Measurements from ENCODE around the gene AWAT1. TPM values are rescaled to one million over a fixed set of nuclear protein-coding genes. Genes with fewer than 3 reads are reported as not detected.

The AWAT1 gene
- total RNA-seq, 2 experiments from 2014 or later: not detected

DNA sequence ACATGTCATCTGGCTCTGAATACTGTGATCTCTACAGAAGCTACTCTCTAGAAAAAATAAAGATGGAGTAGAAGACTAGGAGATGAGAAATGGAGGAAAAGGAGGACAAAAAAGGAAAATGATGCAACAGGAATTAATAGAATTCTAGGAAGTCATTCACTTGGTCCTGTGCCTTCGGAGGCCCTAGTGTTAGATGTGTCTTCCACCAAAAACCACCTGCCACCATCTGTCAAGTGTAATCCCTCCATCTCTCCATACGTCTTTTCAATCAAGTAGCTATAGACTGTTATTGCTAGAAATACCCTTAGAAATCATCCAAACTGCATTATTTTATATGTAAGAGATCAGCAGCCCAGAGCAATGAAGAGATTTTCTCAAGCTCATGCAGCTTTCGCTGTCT lies 44.6 kb downstream of the AWAT1 start:
- ATAC-seq (no peak), DNase-seq (no peak)
- ChIA-PET POLR2A (no interaction called here), CTCF (no interaction called here)
- Mint-ChIP-seq H3K4me3 (no peak overlapping the region), H3K36me3 (ENCODE audit: low read depth) (peaks cover 11% of the 10 kb centered on the region), H3K27ac (no peak overlapping the region), H3K27me3 (no peaks in the 10 kb centered on the region), H3K4me1 (ENCODE audit: low read depth) (no peaks in the 10 kb centered on the region), H3K9me3 (no peaks in the 10 kb centered on the region)
- no peak for TF ChIP-seq CTCF (IDR thresholded peaks at IDR 0.05)
- intact Hi-C loops (cut with micrococcal nuclease): no loop called here

- no peaks in the 10 kb centered on the region for H3K9me3 Mint-ChIP-seq
- intact Hi-C loops (cut with micrococcal nuclease): no loop called here
- no peak overlapping the region for H3K4me3 Mint-ChIP-seq
- no peak overlapping the region for H3K27ac Mint-ChIP-seq
- ATAC-seq (no peak), DNase-seq (no peak)
- H3K36me3 Mint-ChIP-seq (ENCODE audit: low read depth): peaks cover 14% of the 10 kb centered on the region
- no peaks in the 10 kb centered on the region for H3K4me1 Mint-ChIP-seq (ENCODE audit: low read depth)
- ChIA-PET CTCF (no interaction called here), POLR2A (no interaction called here)
- no peak for TF ChIP-seq CTCF (IDR thresholded peaks at IDR 0.05)
- H3K27me3 Mint-ChIP-seq: no peaks in the 10 kb centered on the region
Measured at GRCh38 chrX:70280573-70280972, 46.1 kb downstream of the AWAT1 start.

- Mint-ChIP-seq H3K36me3 (ENCODE audit: low read depth) (peaks cover 17% of the 10 kb centered on the region), H3K27me3 (no peaks in the 10 kb centered on the region), H3K9me3 (no peaks in the 10 kb centered on the region), H3K27ac (no peak within 1 kb of the TSS), H3K4me3 (no peak within 1 kb of the TSS), H3K4me1 (ENCODE audit: low read depth) (no peaks in the 10 kb centered on the region)
- intact Hi-C loops (cut with micrococcal nuclease): no loop called here
- ATAC-seq (no peak), DNase-seq (no peak)
- TF ChIP-seq CTCF (IDR thresholded peaks at IDR 0.05): no peak
- POLR2A ChIA-PET: no interaction called here
- CTCF ChIA-PET: no interaction called here
Measured at GRCh38 chrX:70281951-70282350, 47.5 kb downstream of the AWAT1 start, which contains the start of gene RAB41. RAB41 (plus strand) TSS chrX:70282172; CDS start chrX:70282218, 46 bp downstream.

DNA sequence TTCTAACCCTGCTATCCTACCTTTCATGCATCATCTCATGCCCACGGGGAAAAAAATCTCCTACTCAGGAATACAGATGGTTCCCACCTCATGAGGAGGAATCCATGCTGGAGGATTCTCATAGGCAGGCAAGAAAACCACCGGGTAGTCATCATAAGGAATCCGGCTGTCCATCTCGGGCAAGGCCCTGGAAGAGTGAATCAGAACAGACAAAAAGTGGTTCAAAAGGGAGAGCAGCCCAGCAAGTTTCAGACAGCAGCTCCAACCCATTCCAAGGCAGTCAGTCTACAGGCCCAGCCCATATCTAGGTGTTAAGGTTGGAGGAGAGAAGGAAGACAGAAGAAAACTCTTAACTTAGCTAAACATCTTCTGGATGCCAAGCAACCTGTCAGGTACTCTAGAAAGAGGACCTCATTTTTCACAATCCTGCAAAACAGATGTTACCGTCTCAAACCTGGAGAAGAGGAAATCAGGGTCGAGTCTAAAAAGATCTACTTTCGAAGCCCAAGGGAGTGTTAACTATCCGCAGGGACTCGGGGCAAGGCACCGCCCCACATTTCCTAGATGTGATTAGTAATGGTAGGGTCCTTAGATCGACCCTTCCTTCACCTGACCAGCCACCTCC lies 54.8 kb downstream of the AWAT1 start:
- ATAC-seq (no peak), DNase-seq (no peak)
- Mint-ChIP-seq H3K36me3 (ENCODE audit: low read depth) (peaks cover 10% of the 10 kb centered on the region), H3K4me1 (ENCODE audit: low read depth) (peaks cover 9% of the 10 kb centered on the region), H3K27me3 (no peaks in the 10 kb centered on the region), H3K27ac (peak overlapping the region; percentile 85), H3K9me3 (no peaks in the 10 kb centered on the region), H3K4me3 (peak overlapping the region; percentile 90)
- intact Hi-C loops (cut with micrococcal nuclease): no loop called here
- TF ChIP-seq CTCF (IDR thresholded peaks at IDR 0.05): no peak
- ChIA-PET CTCF (interaction anchor here (0.7 to 1.4 kb wide), 3 partner anchors 145 to 364 kb away, joined by 3 read pairs; no protein-coding TSS in a partner anchor), POLR2A (interaction anchor here (0.9 to 1.4 kb wide), 2 partner anchors 145 to 156 kb away, joined by 3 read pairs; partner anchors contain the start of gene IGBP1)

Other genes with a start within 250 kb of the AWAT1 start
- gene AWAT2, start 184.7 kb upstream of the AWAT1 start, total RNA-seq: not detected
- not detected for gene OTUD6A, start 172.2 kb upstream of the AWAT1 start, total RNA-seq
- 10 to 100 TPM; 43.5 to 45.1 TPM for gene IGBP1, start 101.2 kb upstream of the AWAT1 start, total RNA-seq
- gene DGAT2L6, start 57.2 kb upstream of the AWAT1 start, total RNA-seq: not detected
- gene P2RY4, start 25.5 kb downstream of the AWAT1 start, total RNA-seq: under 1 TPM in 1 of 2 experiments, not detected in 1; 0.27 TPM
- not detected for gene ARR3, start 33.7 kb downstream of the AWAT1 start, total RNA-seq
- gene RAB41, start 47.5 kb downstream of the AWAT1 start, total RNA-seq: not detected
- 10 to 100 TPM; 18.6 to 20.8 TPM for gene PDZD11, start 55.3 kb downstream of the AWAT1 start, total RNA-seq
- gene KIF4A, start 55.4 kb downstream of the AWAT1 start, total RNA-seq: 10 to 100 TPM; 19.5 to 22.3 TPM
- not detected for gene GDPD2, start 188.7 kb downstream of the AWAT1 start, total RNA-seq
- gene DLG3, start 210.2 kb downstream of the AWAT1 start, total RNA-seq: 10 to 100 TPM; 24.8 to 27.3 TPM

Data from activated CD8-positive, alpha-beta T cell treated with anti-CD3 and anti-CD28 coated beads for 36 hours (primary cell).